HUES6 (cell line): ENCODE data around the gene GABRB2.
"Not testable (repeated sequence)": the region's sequence is repeated elsewhere in the genome, so short reads cannot be mapped to it uniquely, and the experiment has no call there.

Source experiments
- H3K27ac ChIP-seq: 2 replicates; pipeline ENCODE4 v1.7.0; 2013; ENCODE audit warnings: low read depth, mild to moderate bottlenecking, low read length, inconsistent platforms
- H3K27me3 ChIP-seq: 2 replicates; pipeline ENCODE4 v1.6.1; 2013; ENCODE audit warnings: low read length; ENCODE audit not compliant: control insufficient read depth, insufficient read depth
- H3K36me3 ChIP-seq: 2 replicates; pipeline ENCODE4 v1.6.1; 2013; ENCODE audit warnings: low read length; ENCODE audit not compliant: control insufficient read depth, insufficient read depth
- H3K4me1 ChIP-seq: 2 replicates; pipeline ENCODE4 v1.6.1; 2013; ENCODE audit warnings: low read length; ENCODE audit not compliant: control insufficient read depth, insufficient read depth
- H3K4me3 ChIP-seq: 2 replicates; pipeline ENCODE4 v1.5.1; 2013; ENCODE audit warnings: low read depth, low read length
- H3K9ac ChIP-seq: one replicate; pipeline ENCODE4 v1.6.1; 2013; ENCODE audit warnings: mild to moderate bottlenecking, low read length
- H3K9me3 ChIP-seq: 2 replicates; pipeline ENCODE4 v1.6.1; 2013; ENCODE audit warnings: low read depth, low read length; ENCODE audit not compliant: control insufficient read depth, insufficient read depth

Gene GABRB2

GRCh38 chr5:161545344-161546094 lies 1.0 kb downstream of the GABRB2 start:
- no peaks in the 10 kb centered on the region for H3K36me3 ChIP-seq
- no peak overlapping the region for H3K27ac ChIP-seq
- peak overlapping the region; percentile 76 for H3K4me3 ChIP-seq
- peaks cover 59% of the 10 kb centered on the region for H3K27me3 ChIP-seq
- H3K9me3 ChIP-seq, result no peaks in the 10 kb centered on the region
- H3K4me1 ChIP-seq, result peaks cover 24% of the 10 kb centered on the region
- H3K9ac ChIP-seq, result peak overlapping the region; percentile 48

- H3K9me3 ChIP-seq, result no peaks in the 10 kb centered on the region
- H3K9ac ChIP-seq, result no peak overlapping the region
- H3K27ac ChIP-seq, result no peak overlapping the region
- H3K36me3 ChIP-seq, result no peaks in the 10 kb centered on the region
- H3K27me3 ChIP-seq, result peaks cover 49% of the 10 kb centered on the region
- peaks cover 24% of the 10 kb centered on the region for H3K4me1 ChIP-seq
- peak overlapping the region; percentile 76; the same call in 1 of the 2 replicates for H3K4me3 ChIP-seq
Observed at GRCh38 chr5:161544350-161544765, 2.2 kb downstream of the GABRB2 start.

DNA sequence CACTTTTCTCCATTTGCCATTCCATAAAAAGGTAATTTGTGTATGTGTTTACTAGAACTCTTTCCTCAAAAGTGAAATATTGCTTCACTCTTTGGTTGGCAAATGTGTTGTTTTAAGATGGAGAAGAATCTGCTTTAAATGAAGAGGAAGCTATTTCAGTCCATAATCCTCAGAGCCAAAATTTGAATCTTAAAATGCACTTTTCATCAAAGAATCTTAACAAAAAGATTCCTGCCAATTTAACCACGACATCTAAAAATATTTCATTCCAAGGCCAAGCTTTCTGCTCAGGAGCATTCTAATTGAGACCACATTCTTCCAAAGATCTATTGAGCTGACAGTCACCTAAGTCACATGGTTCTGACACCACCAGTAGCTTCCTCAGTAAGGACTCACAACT lies 7.5 kb downstream of the GABRB2 start:
- no peak overlapping the region for H3K9ac ChIP-seq
- no peak overlapping the region for H3K27ac ChIP-seq
- no peaks in the 10 kb centered on the region for H3K36me3 ChIP-seq
- H3K27me3 ChIP-seq, result no peaks in the 10 kb centered on the region; the same call in 1 of the 2 replicates
- H3K9me3 ChIP-seq, result no peaks in the 10 kb centered on the region
- H3K4me1 ChIP-seq, result no peaks in the 10 kb centered on the region
- H3K4me3 ChIP-seq, result no peak overlapping the region

GRCh38 chr5:161535762-161536161 lies 10.8 kb downstream of the GABRB2 start:
- Histone ChIP-seq H3K9me3 (no peaks in the 10 kb centered on the region), H3K27ac (no peak overlapping the region), H3K4me3 (no peak overlapping the region), H3K4me1 (no peaks in the 10 kb centered on the region), H3K27me3 (no peaks in the 10 kb centered on the region), H3K36me3 (no peaks in the 10 kb centered on the region), H3K9ac (no peak overlapping the region)

DNA sequence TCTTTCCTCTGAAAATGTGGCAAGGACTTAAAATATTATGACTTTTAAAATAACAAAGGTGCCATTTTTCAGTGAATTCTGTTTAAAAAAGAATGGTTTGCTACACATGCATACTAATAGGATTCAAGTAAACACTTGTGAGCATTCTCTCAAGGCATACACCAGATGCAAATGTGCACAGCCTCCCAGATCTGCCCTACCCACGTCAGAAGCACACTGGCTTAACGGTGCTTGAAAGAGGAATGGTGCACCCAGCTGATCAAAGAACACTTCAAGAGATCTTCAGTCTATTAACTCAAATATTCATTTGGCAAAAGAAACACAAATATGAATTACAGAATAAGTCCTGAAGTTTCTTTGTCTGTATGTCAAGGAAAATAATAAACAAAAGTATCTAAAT lies 15.8 kb downstream of the GABRB2 start:
- no peak overlapping the region for H3K27ac ChIP-seq
- no peaks in the 10 kb centered on the region for H3K27me3 ChIP-seq
- H3K36me3 ChIP-seq, result no peaks in the 10 kb centered on the region
- no peaks in the 10 kb centered on the region for H3K9me3 ChIP-seq
- H3K9ac ChIP-seq, result no peak overlapping the region
- H3K4me1 ChIP-seq, result no peaks in the 10 kb centered on the region
- no peak overlapping the region for H3K4me3 ChIP-seq

DNA sequence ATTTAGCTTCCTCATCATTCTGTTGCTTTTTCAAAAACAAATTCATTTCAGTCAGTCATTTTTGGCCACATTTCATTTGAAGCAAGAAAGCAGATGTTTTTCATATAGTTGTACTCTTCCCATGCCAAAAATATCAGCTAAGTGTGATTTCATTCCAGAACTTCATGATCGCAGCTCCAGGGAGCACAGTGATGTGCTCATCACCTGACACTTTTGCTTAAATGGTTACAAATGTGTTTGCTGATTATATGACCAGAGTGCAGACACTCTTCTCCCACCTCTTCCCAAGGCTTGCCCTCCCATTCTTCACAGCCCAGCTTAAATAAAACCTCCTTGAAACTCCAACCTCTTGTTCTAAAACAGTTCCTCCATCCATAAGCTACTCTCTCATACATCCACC lies 32.6 kb downstream of the GABRB2 start:
- no peak overlapping the region for H3K9ac ChIP-seq
- H3K9me3 ChIP-seq, result no peaks in the 10 kb centered on the region
- no peaks in the 10 kb centered on the region for H3K36me3 ChIP-seq
- H3K27ac ChIP-seq, result no peak overlapping the region
- no peaks in the 10 kb centered on the region for H3K27me3 ChIP-seq
- no peak overlapping the region for H3K4me3 ChIP-seq
- H3K4me1 ChIP-seq, result peaks cover 2% of the 10 kb centered on the region; the same call in 1 of the 2 replicates

DNA sequence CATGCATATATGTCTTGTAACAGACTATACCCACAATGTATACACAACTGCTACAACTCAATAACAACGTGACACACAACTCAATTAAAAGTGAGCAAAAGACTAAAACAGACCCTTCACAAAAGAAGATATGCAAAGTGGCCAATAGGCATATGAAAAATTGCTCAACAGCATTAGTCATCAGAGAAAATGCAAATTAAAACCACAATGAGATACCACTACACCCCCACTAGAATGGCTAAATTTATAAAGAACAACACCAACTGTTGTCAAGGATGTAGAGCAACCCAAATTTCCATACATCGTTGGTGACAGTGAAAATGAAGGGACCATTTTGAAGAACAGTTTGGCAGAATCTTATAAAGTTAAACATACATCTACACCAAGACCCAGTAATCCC lies 38.9 kb downstream of the GABRB2 start:
- Histone ChIP-seq H3K4me1 (no peaks in the 10 kb centered on the region), H3K4me3 (no peak overlapping the region)

DNA sequence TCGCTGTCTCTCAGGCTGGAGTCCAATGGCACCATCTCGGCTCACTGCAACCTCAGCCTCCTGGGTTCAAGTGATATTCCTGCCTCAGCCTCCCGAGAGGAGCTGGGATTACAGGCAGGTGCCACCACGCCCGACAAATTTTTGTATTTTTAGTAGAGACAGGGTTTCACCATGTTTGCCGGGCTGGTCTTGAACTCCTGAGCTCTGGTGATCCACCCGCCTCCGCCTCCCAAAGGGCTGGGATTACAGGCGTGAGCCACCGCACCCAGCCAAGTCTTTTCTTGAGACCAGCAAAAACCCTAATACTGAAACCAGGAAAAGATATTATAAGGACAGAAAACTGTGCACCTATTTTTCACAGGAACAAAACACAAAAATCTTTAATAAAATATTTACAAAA lies 41.4 kb downstream of the GABRB2 start:
- not testable (repeated sequence) for H3K9me3 ChIP-seq, H3K27ac ChIP-seq, H3K4me1 ChIP-seq, H3K36me3 ChIP-seq, H3K9ac ChIP-seq, H3K4me3 ChIP-seq, H3K27me3 ChIP-seq

More for the DNA sequence above, 38.9 kb downstream of the GABRB2 start:
- Histone ChIP-seq H3K36me3 (no peaks in the 10 kb centered on the region), H3K27ac (no peak overlapping the region), H3K9me3 (no peaks in the 10 kb centered on the region), H3K9ac (no peak overlapping the region), H3K27me3 (no peaks in the 10 kb centered on the region)

- no peak overlapping the region for H3K27ac ChIP-seq
- no peaks in the 10 kb centered on the region for H3K36me3 ChIP-seq
- H3K9ac ChIP-seq, result no peak overlapping the region
- peaks cover 30% of the 10 kb centered on the region for H3K9me3 ChIP-seq
- no peaks in the 10 kb centered on the region for H3K4me1 ChIP-seq
- H3K27me3 ChIP-seq, result no peaks in the 10 kb centered on the region
- H3K4me3 ChIP-seq, result no peak overlapping the region
Observed at GRCh38 chr5:161498531-161498930, 48.0 kb downstream of the GABRB2 start.

- H3K27ac ChIP-seq, result no peak overlapping the region
- H3K36me3 ChIP-seq, result no peaks in the 10 kb centered on the region
- H3K9me3 ChIP-seq, result no peaks in the 10 kb centered on the region
- no peaks in the 10 kb centered on the region for H3K27me3 ChIP-seq
- no peaks in the 10 kb centered on the region for H3K4me1 ChIP-seq
- no peak overlapping the region for H3K9ac ChIP-seq
- H3K4me3 ChIP-seq, result no peak overlapping the region
Observed at GRCh38 chr5:161483721-161484120, 62.8 kb downstream of the GABRB2 start.

GRCh38 chr5:161481922-161482321 lies 64.6 kb downstream of the GABRB2 start:
- H3K4me3 ChIP-seq, result no peak overlapping the region
- no peak overlapping the region for H3K27ac ChIP-seq
- no peaks in the 10 kb centered on the region for H3K27me3 ChIP-seq
- H3K9ac ChIP-seq, result no peak overlapping the region
- H3K4me1 ChIP-seq, result no peaks in the 10 kb centered on the region
- H3K9me3 ChIP-seq, result no peaks in the 10 kb centered on the region; the same call in 1 of the 2 replicates
- no peaks in the 10 kb centered on the region for H3K36me3 ChIP-seq
